ENCODE results near the gene ATP11A. TPM values are rescaled to one million over a fixed set of nuclear protein-coding genes. Genes with fewer than 3 reads are reported as not detected.

The ATP11A gene
- total RNA-seq, 4 donors from 2014 or later = 18.6 to 30.3 (median 26.8) TPM

DNA sequence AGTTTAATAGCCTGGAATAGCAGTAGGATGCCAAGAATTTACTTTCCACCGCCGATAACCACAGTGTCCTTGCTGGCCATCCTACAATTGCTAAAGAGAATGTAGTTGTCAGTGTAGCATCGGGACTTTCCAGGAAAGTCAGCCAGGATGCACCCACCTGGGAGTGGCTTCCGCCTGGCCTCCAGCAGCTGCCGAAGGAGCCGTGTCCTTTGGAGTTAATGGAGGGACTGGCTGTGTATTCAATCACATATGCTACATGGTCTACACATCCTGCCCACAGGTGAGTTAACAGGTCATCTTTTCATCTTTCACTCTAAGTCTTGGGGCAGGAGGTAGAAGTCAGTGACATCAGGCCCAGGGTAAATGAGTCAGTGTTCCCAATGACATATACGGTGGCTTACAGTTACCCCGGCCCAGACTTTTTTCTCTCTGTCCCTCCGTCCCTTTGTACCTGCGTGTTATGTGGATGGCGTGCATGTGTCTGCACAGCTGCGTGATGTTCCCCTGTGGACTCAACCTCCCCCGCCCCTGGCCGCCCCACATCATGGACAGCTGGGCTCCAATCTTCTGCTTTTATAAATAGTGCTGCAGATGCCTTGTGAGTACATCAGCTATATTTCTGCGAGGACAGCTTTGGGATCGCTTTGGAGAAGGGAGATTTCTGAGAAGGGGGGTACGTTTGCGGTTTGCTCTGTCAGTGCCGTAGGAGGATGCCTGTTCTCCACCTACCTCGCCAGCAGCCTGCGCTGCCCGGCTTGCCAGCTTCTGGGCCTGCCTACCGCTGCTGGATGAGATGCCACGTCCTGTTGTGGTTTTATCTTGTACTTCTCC is 63.1 kb downstream of the ATP11A start:
- TF ChIP-seq, protein P1, sequence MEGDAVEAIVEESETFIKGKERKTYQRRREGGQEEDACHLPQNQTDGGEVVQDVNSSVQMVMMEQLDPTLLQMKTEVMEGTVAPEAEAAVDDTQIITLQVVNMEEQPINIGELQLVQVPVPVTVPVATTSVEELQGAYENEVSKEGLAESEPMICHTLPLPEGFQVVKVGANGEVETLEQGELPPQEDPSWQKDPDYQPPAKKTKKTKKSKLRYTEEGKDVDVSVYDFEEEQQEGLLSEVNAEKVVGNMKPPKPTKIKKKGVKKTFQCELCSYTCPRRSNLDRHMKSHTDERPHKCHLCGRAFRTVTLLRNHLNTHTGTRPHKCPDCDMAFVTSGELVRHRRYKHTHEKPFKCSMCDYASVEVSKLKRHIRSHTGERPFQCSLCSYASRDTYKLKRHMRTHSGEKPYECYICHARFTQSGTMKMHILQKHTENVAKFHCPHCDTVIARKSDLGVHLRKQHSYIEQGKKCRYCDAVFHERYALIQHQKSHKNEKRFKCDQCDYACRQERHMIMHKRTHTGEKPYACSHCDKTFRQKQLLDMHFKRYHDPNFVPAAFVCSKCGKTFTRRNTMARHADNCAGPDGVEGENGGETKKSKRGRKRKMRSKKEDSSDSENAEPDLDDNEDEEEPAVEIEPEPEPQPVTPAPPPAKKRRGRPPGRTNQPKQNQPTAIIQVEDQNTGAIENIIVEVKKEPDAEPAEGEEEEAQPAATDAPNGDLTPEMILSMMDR (IDR thresholded peaks at IDR 0.05; ENCODE audit: low read depth) = no peak

DNA sequence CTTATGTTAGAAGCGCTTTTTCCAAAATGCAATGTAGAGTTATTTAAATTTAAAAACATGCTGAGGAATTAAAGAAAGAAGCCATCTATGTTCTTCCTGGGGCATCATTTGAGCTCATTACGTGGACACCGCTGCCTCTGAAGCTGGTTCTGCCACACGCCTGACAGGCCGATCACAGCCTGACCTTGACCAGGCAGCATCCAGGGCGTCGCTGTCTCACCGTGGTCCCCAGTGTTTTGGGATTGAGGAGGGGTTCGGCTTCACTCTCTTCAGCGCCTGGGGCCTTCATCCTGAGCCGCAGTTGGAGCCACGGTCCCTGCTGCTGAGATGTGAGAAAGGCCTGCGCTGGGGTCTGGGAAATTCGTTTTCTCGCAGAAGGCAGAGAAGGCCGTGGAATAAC is 64.0 kb downstream of the ATP11A start:
- TF ChIP-seq, protein P1 (IDR thresholded peaks at IDR 0.05; ENCODE audit: low read depth) = no peak

DNA sequence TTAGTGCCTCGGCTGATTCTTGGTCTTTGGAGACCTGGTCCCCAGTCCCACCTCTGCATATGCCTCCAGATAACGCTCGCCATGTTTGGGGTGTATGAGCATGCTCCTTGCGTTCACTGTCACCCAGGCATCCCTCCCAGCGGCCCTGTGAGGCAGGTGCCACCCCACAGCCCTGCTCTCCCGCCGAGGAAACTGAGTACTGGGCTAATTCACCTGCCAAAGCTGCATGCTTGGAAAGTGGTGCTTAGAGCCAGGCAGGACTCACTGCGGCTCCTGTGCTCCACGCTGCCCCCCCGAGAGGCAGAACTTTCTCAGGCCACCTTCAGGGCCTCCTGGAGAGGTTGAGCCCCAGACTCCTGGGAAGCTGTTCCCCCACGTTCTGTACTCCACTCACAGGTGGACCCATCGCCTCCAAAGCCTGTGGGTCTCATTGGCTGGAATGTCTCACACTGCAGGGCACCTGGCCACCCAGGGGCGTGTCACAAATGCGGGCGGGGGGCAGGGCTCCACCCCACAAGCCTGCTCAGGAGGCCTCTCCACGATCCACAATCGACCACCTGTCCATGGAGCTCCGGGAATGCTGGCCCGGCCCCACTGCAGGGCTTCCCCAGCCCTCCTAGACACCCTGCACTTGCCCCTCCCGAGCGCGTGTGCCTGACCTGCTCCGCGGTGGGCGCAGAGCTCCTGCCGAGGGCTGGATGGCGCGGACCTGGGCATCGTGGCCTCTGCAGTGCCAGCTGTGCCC is 64.6 kb downstream of the ATP11A start:
- TF ChIP-seq, protein P1 (IDR thresholded peaks at IDR 0.05; ENCODE audit: low read depth) = no peak

DNA sequence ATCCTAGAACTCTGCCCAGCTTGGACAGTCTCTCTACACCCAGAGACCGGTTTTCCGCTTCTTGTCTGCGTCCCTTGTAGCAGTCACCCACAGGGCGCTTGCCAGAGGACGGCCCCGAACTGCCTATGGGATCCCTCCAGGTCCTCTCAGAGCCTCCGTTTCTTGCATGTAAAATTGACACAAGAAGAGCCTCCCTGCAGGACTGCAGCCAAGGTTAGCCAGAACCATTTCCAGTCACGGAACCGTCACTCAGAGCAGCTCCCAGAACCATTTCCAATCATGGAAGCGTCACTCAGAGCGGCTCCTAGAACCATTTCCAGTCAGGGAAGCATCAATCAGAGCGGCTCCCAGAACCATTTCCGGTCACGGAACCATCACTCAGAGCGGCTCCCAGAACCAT is 65.5 kb downstream of the ATP11A start:
- TF ChIP-seq, protein P1 (IDR thresholded peaks at IDR 0.05; ENCODE audit: low read depth) = no peak

DNA sequence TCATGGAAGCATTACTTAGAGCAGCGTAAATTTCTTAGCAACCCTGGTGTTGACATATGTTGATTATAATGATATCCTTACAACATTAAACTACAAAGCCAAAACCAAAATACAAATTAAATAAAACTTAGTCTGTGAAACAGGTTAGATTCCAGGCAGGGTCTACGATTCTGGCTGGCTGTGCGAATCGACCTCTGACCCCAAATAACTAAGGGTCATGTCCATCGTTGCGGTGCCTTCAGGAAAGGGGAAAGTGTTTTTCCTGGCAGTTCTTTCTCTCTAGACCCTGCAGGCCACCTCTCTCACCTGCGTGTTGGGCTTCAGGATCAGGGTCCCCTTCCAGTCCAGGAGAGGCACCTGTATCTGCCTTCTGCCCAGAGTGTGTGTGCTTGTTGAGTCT is 66.2 kb downstream of the ATP11A start:
- TF ChIP-seq, protein P1 (IDR thresholded peaks at IDR 0.05; ENCODE audit: low read depth) = no peak

DNA sequence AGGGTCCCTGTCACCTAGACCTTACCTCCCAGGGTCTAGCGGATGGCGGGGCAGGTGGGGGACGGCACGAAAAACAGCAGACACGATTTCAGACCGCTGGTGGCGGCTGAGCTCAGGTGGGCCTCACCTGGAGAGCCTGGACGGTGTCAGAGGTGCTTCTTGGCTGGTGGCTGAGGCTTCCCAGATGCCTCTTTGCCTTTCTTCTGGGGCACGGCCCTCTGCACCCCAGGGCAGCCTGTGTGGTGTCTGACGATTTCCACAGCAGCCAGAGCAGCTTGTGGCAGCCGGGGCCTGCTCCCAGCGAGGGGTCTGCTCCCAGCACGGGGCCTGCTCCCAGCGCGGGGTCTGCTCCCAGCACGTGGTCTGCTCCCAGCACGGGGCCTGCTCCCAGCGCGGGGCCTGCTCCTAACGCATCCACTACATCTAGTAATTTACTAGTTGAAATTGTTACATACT is 66.7 kb downstream of the ATP11A start:
- TF ChIP-seq, protein P1 (IDR thresholded peaks at IDR 0.05; ENCODE audit: low read depth) = no peak
